Right renal cortex interstitium (tissue), 3 donors: Measurements from ENCODE around the gene DYNLL1. TPM values are rescaled to one million over a fixed set of nuclear protein-coding genes. Genes with fewer than 3 reads are reported as not detected.
A peak's percentile ranks its signal among the peaks of the same experiment; 100 is the strongest.
"Not testable (repeated sequence)": the region's sequence is repeated elsewhere in the genome, so short reads cannot be mapped to it uniquely, and the experiment has no call there.

ENCODE experiments used
- DNase-seq, 3 donors: peaks; one replicate each; pipeline ENCODE4 v3.0.0-alpha.2; 2013; ENCODE audit warnings: low read depth in 3 of 3, low spot score in 2 of 3
- polyA plus RNA-seq, 3 donors: library from polyadenylated mRNA; unstranded; fragments of 120-200 nt; gene quantifications; one replicate each; pipeline ENCODE4 v1.2.1, GENCODE V29; 2013; ENCODE audit not compliant: insufficient read length in 3 of 3

Gene DYNLL1
- 100 to 1,000 TPM; 480 to 578 (median 536) TPM for polyA plus RNA-seq

DNA sequence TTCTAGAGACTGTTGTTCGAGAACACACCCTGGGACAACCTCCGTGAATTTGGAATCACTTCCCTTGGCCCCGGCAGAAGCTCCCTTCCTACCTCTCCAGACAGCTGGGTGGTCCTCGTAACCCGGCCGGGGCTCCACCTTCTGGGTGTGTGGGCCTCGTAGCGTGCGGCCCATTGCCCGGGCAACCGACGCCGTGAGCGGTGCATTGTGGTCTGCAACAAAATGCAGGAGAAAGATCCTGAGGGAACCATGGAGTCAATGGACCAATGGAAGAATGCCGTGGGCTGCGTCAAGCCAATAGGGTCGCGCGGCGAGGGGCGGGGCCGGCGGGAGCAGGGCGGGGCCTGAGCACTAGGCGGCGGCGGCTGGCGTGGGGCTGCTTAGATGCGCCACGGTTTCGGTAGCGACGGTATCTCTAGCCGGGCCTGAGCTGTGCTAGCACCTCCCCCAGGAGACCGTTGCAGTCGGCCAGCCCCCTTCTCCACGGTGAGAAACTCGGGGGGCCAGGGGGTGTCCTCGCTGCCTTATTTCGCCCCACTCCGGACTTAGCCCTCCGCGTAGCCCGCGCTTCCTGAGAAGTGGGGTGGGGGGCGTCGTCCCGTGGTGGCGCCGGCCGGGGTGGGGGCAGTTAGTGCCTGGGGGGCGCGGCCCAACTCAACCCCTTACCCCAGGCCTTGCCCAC lies at the start of gene DYNLL1:
TSS of gene DYNLL1 (plus strand) at position 383 of the 682 bp plus-strand sequence. CDS start 309 bp downstream, outside the sequence.
- DNase-seq: peak; percentile 95 to 98 (median 98)

DNA sequence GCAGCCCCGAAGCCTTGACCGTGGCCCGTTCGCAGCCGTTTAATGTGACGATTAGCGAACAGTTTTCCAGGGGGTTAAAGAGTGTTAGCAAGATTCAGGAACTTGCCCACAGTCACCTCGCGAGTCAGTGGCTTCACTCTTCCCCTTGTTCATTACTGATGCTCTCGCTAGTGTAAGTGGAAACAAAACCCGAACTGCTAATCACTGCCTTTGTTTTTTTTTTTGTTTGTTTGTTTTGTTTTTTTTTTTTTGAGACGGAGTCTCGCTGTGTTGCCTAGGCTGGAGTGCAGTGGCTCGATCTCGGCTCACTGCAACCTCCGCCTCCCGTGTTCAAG lies 49.1 kb upstream of the DYNLL1 start:
- not testable (repeated sequence) for DNase-seq

GRCh38 chr12:120447992-120448391 lies 47.9 kb upstream of the DYNLL1 start:
- no peak for DNase-seq

- DNase-seq: not testable (repeated sequence)
Observed at GRCh38 chr12:120452524-120452923, 43.4 kb upstream of the DYNLL1 start.

DNA sequence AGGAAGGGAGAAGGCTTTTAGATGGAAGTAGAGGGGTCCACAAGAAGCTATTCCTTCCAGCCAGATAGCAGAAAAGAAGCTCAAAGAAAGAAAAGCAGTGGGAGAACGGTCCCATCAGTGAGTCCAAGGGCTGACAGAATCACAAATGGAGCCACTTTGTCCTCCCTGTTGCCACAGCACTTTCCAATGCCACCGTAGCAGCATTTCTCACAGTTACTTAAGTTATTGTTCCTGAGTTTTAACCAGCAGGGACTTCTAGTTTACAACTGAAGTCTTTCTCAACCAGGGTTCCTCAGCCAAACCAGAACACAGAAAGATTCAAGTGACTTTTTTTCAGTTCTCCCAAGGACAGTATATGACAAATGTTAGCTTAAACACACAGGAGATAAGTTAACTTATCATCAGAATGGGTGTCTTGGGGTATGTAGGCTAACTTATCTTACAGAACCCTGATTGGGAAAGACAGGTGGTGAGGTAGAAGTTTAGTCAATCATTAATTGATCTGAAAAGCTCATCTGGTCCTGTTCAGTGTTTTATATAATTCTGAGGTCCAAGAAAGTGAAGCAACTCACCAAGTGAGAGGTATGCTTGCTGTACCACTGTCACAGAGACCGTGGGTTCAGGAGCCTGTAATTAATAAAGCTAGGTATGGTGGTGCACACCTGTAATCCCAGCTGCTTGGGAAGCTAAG lies 42.7 kb upstream of the DYNLL1 start:
- no peak for DNase-seq

DNA sequence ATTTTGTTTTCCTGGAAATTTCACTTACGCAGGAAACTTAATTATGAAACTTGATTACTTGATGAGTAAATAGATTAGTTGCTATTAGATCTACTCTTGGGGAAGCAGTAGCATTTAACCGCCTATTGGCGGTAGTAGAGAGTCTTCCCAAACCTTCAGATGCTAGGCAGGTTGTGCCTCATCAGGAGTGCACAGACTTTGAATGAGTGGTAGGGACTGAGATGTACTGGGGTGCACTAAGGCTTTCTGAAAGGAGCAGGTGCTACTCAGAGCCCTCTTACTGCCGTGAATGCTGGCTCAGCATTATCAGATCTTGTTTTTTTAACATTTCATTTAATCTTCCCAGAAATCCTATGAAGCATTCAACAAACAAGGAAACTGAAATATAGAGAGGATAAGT lies 41.9 kb upstream of the DYNLL1 start:
- DNase-seq: no peak

GRCh38 chr12:120455302-120455701 lies 40.6 kb upstream of the DYNLL1 start:
- no peak for DNase-seq

- DNase-seq: no peak
Observed at GRCh38 chr12:120457133-120457532, 38.8 kb upstream of the DYNLL1 start.

DNA sequence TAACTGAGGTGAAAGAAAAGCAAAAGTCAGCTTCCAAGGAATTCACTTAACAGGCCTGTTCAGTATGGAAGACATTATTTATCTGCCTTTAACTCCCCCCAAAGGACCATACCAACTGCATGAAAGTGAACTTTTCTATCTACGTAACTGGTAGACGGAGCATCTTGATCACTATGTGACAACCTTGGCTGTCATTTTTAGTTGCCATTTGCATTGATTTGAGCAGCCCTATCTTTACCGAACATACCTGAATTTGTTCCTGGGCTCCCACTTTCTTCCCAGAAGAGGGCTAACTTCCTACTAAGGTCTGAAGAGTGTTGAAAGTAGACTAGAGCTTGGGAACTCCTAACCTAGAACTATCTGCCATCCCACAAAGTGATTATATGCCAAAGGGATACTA lies 35.8 kb upstream of the DYNLL1 start:
- no peak for DNase-seq

GRCh38 chr12:120462099-120462640 lies 33.7 kb upstream of the DYNLL1 start:
- no peak for DNase-seq

- DNase-seq: no peak
Observed at GRCh38 chr12:120463712-120464111, 32.2 kb upstream of the DYNLL1 start.

DNA sequence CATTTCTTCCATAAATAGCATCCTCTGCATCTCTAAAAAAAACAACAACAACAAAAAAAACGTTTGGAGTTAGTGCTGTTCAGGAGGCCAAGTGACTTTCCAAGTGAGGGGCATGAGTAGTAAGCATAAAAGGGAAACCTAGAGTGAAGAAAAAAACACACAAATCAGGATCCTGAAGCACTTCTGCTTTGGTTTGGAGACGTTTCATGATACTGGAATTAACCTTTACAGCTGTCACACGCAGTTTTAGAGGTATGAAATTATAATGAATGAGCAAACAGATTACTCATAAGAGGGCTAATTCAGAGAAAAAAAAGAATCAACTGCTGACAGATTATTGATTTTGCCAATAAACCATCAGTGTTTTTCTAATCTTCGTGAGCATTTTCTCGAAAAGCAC lies 30.2 kb upstream of the DYNLL1 start:
- DNase-seq: no peak

GRCh38 chr12:120466560-120467315 lies 29.2 kb upstream of the DYNLL1 start:
- DNase-seq: no peak

DNA sequence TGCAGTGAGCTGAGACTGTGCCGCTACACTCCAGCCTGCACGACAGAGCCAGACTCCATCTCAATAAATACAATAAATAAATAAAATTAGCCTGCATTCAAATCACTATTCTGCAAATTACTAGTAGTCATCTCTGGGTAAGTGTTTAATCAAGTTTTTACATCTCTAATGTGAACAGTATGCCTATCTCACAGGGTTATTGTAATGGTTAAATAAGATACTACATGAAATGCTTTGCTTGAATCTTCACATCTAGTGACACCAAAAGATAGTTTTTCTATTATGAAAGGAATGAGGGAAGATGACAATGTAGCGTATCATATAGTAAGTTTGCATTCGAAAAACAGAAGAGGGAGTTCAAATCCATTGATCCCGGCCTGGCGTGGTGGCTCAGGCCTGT lies 28.5 kb upstream of the DYNLL1 start:
- no peak for DNase-seq

DNA sequence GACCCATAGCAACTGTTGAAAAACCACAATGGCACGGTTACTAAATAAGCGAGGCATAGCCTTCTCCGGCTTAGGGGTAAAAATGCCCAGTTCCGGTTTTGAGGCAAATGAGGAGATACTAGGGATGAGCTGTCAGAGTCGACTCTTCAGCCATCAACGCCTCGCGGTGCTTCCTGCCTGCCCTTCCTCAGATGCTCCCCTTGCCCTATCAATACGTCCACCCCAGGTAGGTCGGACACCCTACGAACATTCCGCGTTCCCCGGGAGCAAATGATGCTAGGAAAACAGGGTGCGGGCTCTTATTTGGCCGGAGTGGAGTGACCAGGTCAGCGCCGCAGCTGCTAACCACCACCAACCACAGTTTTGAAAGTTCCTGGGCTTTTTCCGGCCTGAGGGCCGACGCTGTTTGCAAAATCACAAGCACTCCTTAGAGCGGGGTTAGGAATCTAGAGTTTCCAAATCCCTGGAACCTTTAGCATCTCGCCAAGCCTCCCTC lies 27.5 kb upstream of the DYNLL1 start:
- DNase-seq: no peak

- DNase-seq: no peak
Observed at GRCh38 chr12:120468821-120469449, 27.0 kb upstream of the DYNLL1 start.

DNA sequence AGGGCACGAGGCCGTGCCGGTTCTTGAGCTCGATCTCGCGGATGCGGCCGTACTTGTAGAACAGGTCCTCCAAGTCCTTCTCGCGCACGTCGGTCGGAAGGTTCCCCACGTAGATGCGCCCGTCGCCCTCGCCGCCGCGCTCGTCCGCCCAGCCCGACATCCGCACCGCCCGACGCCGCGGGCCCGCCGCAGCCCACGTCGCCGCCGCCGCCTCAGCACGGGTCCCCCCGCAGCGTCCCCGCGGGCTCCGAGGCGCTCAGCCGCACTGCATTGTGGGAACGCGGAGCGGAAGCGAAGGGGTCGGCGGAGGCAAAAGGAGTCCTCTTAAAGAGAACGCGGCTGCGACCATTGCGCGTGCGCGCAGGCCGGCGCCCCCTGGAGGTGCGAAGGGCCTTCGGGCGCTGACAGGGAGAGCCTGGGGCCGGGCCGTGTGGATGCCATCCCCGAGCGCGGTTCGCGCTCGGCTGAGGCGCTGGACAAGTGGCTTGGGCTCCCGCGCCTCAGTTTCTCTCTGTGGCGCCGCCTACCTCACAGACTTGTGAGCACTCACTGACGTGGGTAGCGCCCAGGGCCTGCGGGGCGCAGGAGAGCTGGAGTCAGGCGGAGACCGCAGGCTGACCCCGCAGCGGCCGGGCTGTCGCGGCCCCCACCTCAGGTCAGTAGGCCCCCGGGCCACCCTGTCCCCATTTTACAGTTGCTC lies 26.3 kb upstream of the DYNLL1 start, which contains the start of gene SRSF9:
TSS of gene SRSF9 (minus strand) at position 299 of the 700 bp plus-strand sequence. CDS start at position 160, 139 bp downstream.
- peak; percentile 89 to 92 (median 91) for DNase-seq

DNA sequence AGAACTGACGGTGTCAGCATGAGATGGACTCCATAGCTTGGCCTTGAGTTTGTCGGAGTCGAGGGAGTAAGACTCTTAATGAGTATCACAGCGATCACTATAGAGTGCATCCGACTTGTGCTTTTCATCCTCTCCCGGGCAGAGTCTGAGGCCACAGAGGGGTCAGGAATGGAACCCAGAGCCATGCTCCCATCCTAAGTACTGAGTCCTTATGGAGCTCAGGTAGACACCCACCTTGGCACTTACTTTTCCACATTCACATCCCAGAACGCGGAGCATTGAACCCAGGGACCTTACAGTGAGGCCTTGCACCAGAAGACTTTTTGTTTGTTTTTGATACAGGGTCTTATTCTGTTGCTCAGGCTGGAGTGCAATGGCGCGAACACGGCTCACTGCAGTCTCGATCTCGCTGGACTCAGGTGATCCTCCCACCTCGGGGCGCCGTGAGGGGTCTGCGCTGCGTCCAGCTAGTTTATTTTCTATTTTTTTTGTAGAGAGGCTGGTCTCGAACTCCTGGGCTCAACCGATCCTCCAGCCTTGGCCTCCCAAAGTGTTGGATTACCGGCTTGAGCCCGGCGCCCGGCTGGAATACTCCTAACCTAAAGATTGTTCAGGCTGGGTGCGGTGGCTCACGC lies 25.6 kb upstream of the DYNLL1 start:
- DNase-seq: no peak

- DNase-seq: no peak
Observed at GRCh38 chr12:120472521-120472920, 23.4 kb upstream of the DYNLL1 start.
